ENCODE results near the gene PDIK1L. TPM values are rescaled to one million over a fixed set of nuclear protein-coding genes. Genes with fewer than 3 reads are reported as not detected.

Gene PDIK1L
- total and polyA plus RNA-seq, 2 donors (not counting 3 experiments of a cell fraction or from before 2014, with no cell fraction given) = 1.6 to 5.6 TPM

DNA sequence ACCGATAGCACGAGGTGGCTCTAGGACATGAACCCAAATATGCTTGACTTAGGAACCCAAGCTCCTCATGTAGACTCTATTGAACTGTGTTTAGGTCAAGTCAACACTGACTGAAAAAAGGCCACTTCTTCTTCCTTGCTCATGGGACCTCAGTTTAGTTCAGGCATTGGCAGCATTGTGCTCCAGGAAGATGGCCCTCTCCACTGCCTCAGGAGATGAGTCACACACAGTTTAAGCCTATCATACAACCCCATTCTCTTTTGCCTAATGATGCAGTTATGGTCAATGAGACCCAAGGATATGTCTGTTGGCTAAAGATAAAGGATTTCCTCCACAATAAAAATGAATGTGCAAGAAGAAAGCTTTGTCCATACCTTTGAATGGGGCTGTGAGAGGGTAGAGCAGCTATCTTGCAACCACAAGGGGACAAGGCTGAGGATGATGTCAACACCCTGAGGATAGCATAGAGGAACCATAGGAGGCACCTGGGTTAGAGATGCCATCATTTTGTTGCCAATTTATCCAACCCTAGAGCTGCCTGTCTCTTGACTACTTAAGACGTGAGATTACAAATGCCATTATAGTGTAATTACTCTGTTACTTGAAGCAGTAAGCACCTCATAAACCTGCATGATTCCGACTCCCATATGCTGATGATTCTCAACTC is 41.2 kb upstream of the PDIK1L start:
- no peak overlapping the region for H3K4me2 ChIP-seq (ENCODE audit: insufficient read depth, low read length)
- no peak overlapping the region for H3K9ac ChIP-seq (replicated peaks; ENCODE audit: extremely low read depth, insufficient read depth, low read length)
- TF ChIP-seq JUN (IDR thresholded peaks at IDR 0.05; ENCODE audit: borderline replicate concordance, insufficient read depth, insufficient read length, low read depth) (no peak), POLR2AphosphoS5 (IDR thresholded peaks at IDR 0.05; ENCODE audit: insufficient read depth, low read depth, low read length) (no peak), GATA2 (IDR thresholded peaks at IDR 0.05; ENCODE audit: insufficient read depth, insufficient read length, low read depth, low read length) (no peak), FOS (IDR thresholded peaks at IDR 0.05; ENCODE audit: borderline replicate concordance, insufficient read depth, low read length) (peak; percentile 17), POLR2A (IDR thresholded peaks at IDR 0.05; ENCODE audit: low read depth, low read length) (no peak)
- TF ChIP-seq, protein P1, sequence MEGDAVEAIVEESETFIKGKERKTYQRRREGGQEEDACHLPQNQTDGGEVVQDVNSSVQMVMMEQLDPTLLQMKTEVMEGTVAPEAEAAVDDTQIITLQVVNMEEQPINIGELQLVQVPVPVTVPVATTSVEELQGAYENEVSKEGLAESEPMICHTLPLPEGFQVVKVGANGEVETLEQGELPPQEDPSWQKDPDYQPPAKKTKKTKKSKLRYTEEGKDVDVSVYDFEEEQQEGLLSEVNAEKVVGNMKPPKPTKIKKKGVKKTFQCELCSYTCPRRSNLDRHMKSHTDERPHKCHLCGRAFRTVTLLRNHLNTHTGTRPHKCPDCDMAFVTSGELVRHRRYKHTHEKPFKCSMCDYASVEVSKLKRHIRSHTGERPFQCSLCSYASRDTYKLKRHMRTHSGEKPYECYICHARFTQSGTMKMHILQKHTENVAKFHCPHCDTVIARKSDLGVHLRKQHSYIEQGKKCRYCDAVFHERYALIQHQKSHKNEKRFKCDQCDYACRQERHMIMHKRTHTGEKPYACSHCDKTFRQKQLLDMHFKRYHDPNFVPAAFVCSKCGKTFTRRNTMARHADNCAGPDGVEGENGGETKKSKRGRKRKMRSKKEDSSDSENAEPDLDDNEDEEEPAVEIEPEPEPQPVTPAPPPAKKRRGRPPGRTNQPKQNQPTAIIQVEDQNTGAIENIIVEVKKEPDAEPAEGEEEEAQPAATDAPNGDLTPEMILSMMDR (IDR thresholded peaks at IDR 0.05; ENCODE audit: extremely low read depth in 1 of 2, insufficient read depth in 1 of 2, low read depth in 1 of 2, low read length in 2 of 2) = no peak
- H3K27ac ChIP-seq (ENCODE audit: insufficient read depth, low read depth, low read length) = no peak overlapping the region
- FAIRE-seq = no peak
- ChIA-PET POLR2A (no interaction called here), CTCF (interaction anchor here (0.5 to 1.5 kb wide), 4 partner anchors 10 to 74 kb away, joined by 3 to 5 read pairs (median 3); no protein-coding TSS in a partner anchor)
- no peaks in the 10 kb centered on the region for H3K9me3 ChIP-seq (replicated peaks; ENCODE audit: control insufficient read depth, insufficient read depth, low read length)
- H3K4me3 ChIP-seq (replicated peaks in 1 of 3; ENCODE audit: insufficient read depth in 1 of 3, low read depth in 1 of 3, low read length in 3 of 3) = no peak overlapping the region
- H3K27me3 ChIP-seq (ENCODE audit: control insufficient read depth in 2 of 2, insufficient read depth in 2 of 2, low read length in 2 of 2) = peaks cover 0 to 4% of the 10 kb centered on the region in 2 experiments
- intact Hi-C loops (cut with micrococcal nuclease) (no loop called here), dilution Hi-C loops (cut with MboI; ENCODE audit: extremely low pct_ligation_motif_present, low sequenced_read_pairs) (no loop called here)
- no peaks in the 10 kb centered on the region for H3K79me2 ChIP-seq (ENCODE audit: control insufficient read depth, insufficient read depth, low read length)
- no peaks in the 10 kb centered on the region for H3K4me1 ChIP-seq (ENCODE audit: control insufficient read depth, extremely low read depth, insufficient read depth, low read length)
- H3K36me3 ChIP-seq (ENCODE audit: control insufficient read depth in 2 of 2, extremely low read depth in 1 of 2, insufficient read depth in 2 of 2, low read length in 2 of 2) = no peaks in the 10 kb centered on the region
- no peak for DNase-seq (ENCODE audit: low read depth, low spot score)
- no peak overlapping the region for H2AFZ ChIP-seq (ENCODE audit: low read depth, low read length)
- no peaks in the 10 kb centered on the region for H3K9me1 ChIP-seq (replicated peaks; ENCODE audit: control insufficient read depth, extremely low read depth, insufficient read depth, low read length)
- H4K20me1 ChIP-seq (replicated peaks; ENCODE audit: control insufficient read depth, extremely low read depth, insufficient read depth, low read length) = no peaks in the 10 kb centered on the region
- BruUV-seq (replicated peaks) = no TSS peak
